K562 (cell line): Measurements from ENCODE around the gene CCNL2. TPM values are rescaled to one million over a fixed set of nuclear protein-coding genes. Genes with fewer than 3 reads are reported as not detected.

Source experiments
- ATAC-seq: fragments of 200-7000 bp; cut with Tn5 transposase; 3 replicates; pipeline ENCODE4 v1.9.1; 2020; ENCODE audit warnings: moderate library complexity
- BruUV-seq: library from RNA; stranded (reverse); fragments of 400-500 nt; replicated peaks from 2 replicates; lab custom pipeline; 2021; lab: Mats Ljungman, UMichigan
- CTCF ChIA-PET: fragments of 300-600 bp; formaldehyde crosslinking; extraction: SDS; loops from one replicate; lab custom pipeline; 2021; ENCODE audit warnings: low intra/inter-chr PET ratio; lab: Yijun Ruan, JAX
- POLR2A ChIA-PET: fragments of 300-600, 350-650 bp; sonication (Branson Sonifier 250); formaldehyde crosslinking; extraction: SDS; loops from one replicate; lab custom pipeline; 2021; ENCODE audit warnings: antibody characterized with exemption, inconsistent platforms; lab: Yijun Ruan, JAX
- DNase-seq, 4 experiments: peaks; one replicate each; pipeline versions ENCODE4 v3.0.0 to v3.0.0-alpha.2; 2011 to 2018; ENCODE audit warnings: low spot score in 3 of 4, mixed read lengths in 3 of 4; ENCODE audit errors: extremely low read depth in 1 of 4
- FAIRE-seq: peaks from 2 replicates; lab custom pipeline; 2011; peaks lifted over from hg19 to GRCh38; lab: Jason Lieb, UNC
- H2AFZ ChIP-seq: 2 replicates; pipeline ENCODE4 v1.6.0; 2011; ENCODE audit warnings: low read depth, low read length, control low read depth, inconsistent platforms
- H3K27ac ChIP-seq: fragments of 200-600 bp; 3 replicates; pipeline ENCODE4 v1.8.0; 2011; ENCODE audit warnings: low read depth, mild to moderate bottlenecking, control low read depth, inconsistent platforms, low read length, moderate library complexity, mixed read lengths; ENCODE audit errors: extremely low read depth
- H3K27me3 ChIP-seq, 2 experiments: fragments of 300-600 bp in 1 of 2; 2 replicates in 1 of 2; 3 replicates in 1 of 2; pipeline versions ENCODE4 v1.6.0 to v1.8.0; 2011; ENCODE audit warnings: inconsistent platforms in 2 of 2, low read length in 2 of 2, mild to moderate bottlenecking in 1 of 2, mixed read lengths in 1 of 2, moderate library complexity in 1 of 2; ENCODE audit not compliant: control insufficient read depth in 2 of 2, insufficient read depth in 2 of 2
- H3K36me3 ChIP-seq: fragments of 300-600 bp; 3 replicates; pipeline ENCODE4 v1.8.0; 2011; ENCODE audit warnings: mild to moderate bottlenecking, low read length, inconsistent platforms; ENCODE audit not compliant: control insufficient read depth, insufficient read depth
- H3K4me1 ChIP-seq, 2 experiments: fragments of 200-600 bp in 1 of 2; replicated peaks in 1 of 2; 2 replicates in 1 of 2; 3 replicates in 1 of 2; pipeline versions ENCODE4 v1.5.1 to v1.8.0; 2011; ENCODE audit warnings: inconsistent platforms in 2 of 2, low read length in 2 of 2, mild to moderate bottlenecking in 1 of 2, mixed read lengths in 1 of 2, moderate library complexity in 1 of 2; ENCODE audit not compliant: control insufficient read depth in 2 of 2, insufficient read depth in 2 of 2
- H3K4me2 ChIP-seq: 2 replicates; pipeline ENCODE4 v1.6.1; 2011; ENCODE audit warnings: low read length, control low read depth, inconsistent platforms, mixed read lengths; ENCODE audit not compliant: insufficient read depth
- H3K4me3 ChIP-seq: fragments of 200-600 bp; sonication (generic), shearing (Covaris generic); 2 replicates; pipeline ENCODE4 v1.5.1; 2016; ENCODE audit warnings: control low read depth, inconsistent platforms
- H3K79me2 ChIP-seq: fragments of 200-600 bp; 3 replicates; pipeline ENCODE4 v1.8.0; 2011; ENCODE audit warnings: low read length, inconsistent platforms; ENCODE audit not compliant: control insufficient read depth, insufficient read depth
- H3K9ac ChIP-seq, 2 experiments: 2 replicates each; pipeline versions ENCODE4 v1.6.0 to v1.6.1; 2011; ENCODE audit warnings: low read depth in 2 of 2, low read length in 2 of 2, control low read depth in 1 of 2, inconsistent platforms in 1 of 2, mild to moderate bottlenecking in 1 of 2, mixed read lengths in 1 of 2; ENCODE audit not compliant: insufficient read depth in 1 of 2
- H3K9me1 ChIP-seq: one replicate; pipeline ENCODE4 v1.6.0; 2011; ENCODE audit warnings: inconsistent platforms, mild to moderate bottlenecking, low read length, moderate library complexity; ENCODE audit not compliant: control insufficient read depth, insufficient read depth
- H3K9me3 ChIP-seq: replicated peaks from 2 replicates; pipeline ENCODE4 v1.5.1; 2011; ENCODE audit warnings: low read depth, low read length, inconsistent platforms; ENCODE audit not compliant: control insufficient read depth, insufficient read depth
- H4K20me1 ChIP-seq: replicated peaks from 2 replicates; pipeline ENCODE4 v1.6.1; 2011; ENCODE audit warnings: low read length, inconsistent platforms, mixed read lengths; ENCODE audit not compliant: control insufficient read depth, insufficient read depth
- EHMT2 ChIP-seq: fragments of 450-650 bp; IDR thresholded peaks from 2 replicates; pipeline ENCODE4 v1.6.1; 2018; ENCODE audit warnings: antibody characterized with exemption
- GABPB1 ChIP-seq: sonication (generic); formaldehyde crosslinking; IDR thresholded peaks from 2 replicates; pipeline ENCODE4 v1.8.0; 2022; ENCODE audit warnings: mild to moderate bottlenecking, missing genetic modification reagents
- MCM7 ChIP-seq, 2 experiments: fragments of 450-650 bp; IDR thresholded peaks; 2 replicates each; pipeline ENCODE4 v1.6.1; 2016 to 2018
- MTF1 ChIP-seq: fragments of 250-450 bp; sonication (Bioruptor Pico); IDR thresholded peaks from 2 replicates; pipeline ENCODE4 v1.9.0; 2021; ENCODE audit warnings: moderate library complexity, mild to moderate bottlenecking, inconsistent platforms, borderline replicate concordance
- NONO ChIP-seq, 2 experiments: fragments of 200-400 bp in 1 of 2; fragments of 450-650 bp in 1 of 2; formaldehyde crosslinking in 1 of 2; IDR thresholded peaks; 2 replicates each; pipeline ENCODE4 v1.6.1; 2017; ENCODE audit warnings: low read depth in 2 of 2, mild to moderate bottlenecking in 2 of 2, moderate library complexity in 2 of 2, low read length in 1 of 2
- REST ChIP-seq, 2 experiments: fragments of 450-650 bp; formaldehyde crosslinking in 1 of 2; IDR thresholded peaks; 2 replicates each; pipeline versions ENCODE4 v1.4.0 to v1.6.1; 2014 to 2020; ENCODE audit warnings: mild to moderate bottlenecking in 2 of 2, borderline replicate concordance in 1 of 2, low read depth in 1 of 2
- RFX1 ChIP-seq: fragments of 450-650 bp; IDR thresholded peaks from 2 replicates; pipeline ENCODE4 v1.6.1; 2016; ENCODE audit warnings: mild to moderate bottlenecking, moderate library complexity
- TCF7 ChIP-seq: sonication (generic); IDR thresholded peaks from 2 replicates; pipeline ENCODE4 v1.6.1; 2016; ENCODE audit warnings: antibody characterized with exemption, borderline replicate concordance
- THAP12 ChIP-seq: fragments of 250-450 bp; sonication (Bioruptor Pico); IDR thresholded peaks from 2 replicates; pipeline ENCODE4 v1.9.0; 2021; ENCODE audit warnings: mild to moderate bottlenecking, inconsistent platforms
- USF1 ChIP-seq: sonication (generic); formaldehyde crosslinking; IDR thresholded peaks from 2 replicates; pipeline ENCODE4 v1.9.0; 2022; ENCODE audit warnings: mild to moderate bottlenecking, missing genetic modification reagents
- ZNF76 ChIP-seq: fragments of 250-450 bp; sonication (Bioruptor Pico); IDR thresholded peaks from 2 replicates; pipeline ENCODE4 v1.4.0; 2020; ENCODE audit warnings: mild to moderate bottlenecking, moderate library complexity, borderline replicate concordance
- WGBS: fragments of 100-300 bp; shearing (Covaris generic); methylation state at CpG from one replicate; pipeline ENCODE4 v1.1.6; 2016; ENCODE audit warnings: low coverage, mixed read lengths; ENCODE audit not compliant: insufficient coverage; ENCODE audit errors: missing lambda C conversion rate; 5-methylcytosine and 5-hydroxymethylcytosine counted together
- in situ Hi-C: fragments of 300-500 bp; cut with MboI; formaldehyde crosslinking; loops from 4 replicates; pipeline ENCODE4 v1.15.0; 2018; ENCODE audit warnings: inconsistent platforms, mixed read lengths
- intact Hi-C: fragments of 100-400 bp; cut with micrococcal nuclease; formaldehyde crosslinking; loops from 2 replicates; pipeline ENCODE4 v1.14.2; 2022
- polyA plus RNA-seq, 8 experiments: library from polyadenylated mRNA; depleted of rRNA in 4 of 8; stranded (reverse) in 5 of 8; unstranded in 3 of 8; fragments of >200 nt; fragmentation: Nextera tagmentation in 2 of 8; fragmentation: Illumina TruSeq in 1 of 8; extraction: Ambion mirVana in 2 of 8; extraction: Trizol in 1 of 8; gene quantifications; 2 replicates each; pipeline versions ENCODE4 v1.2.1 to v1.2.3, GENCODE V29; 2011 to 2014; ENCODE audit warnings: inconsistent platforms in 1 of 8, missing spikeins in 1 of 8
- total RNA-seq, 7 experiments: library from RNA; depleted of rRNA in 6 of 7; stranded (reverse); fragments of >200 nt in 6 of 7; fragmentation: Illumina TruSeq in 2 of 7; extraction: Trizol in 2 of 7; gene quantifications; 2 replicates each; pipeline versions ENCODE4 v1.2.1 to v1.2.3, GENCODE V29; 2011 to 2021; ENCODE audit warnings: low replicate concordance in 1 of 7

The CCNL2 gene
- total and polyA plus RNA-seq, 9 of the 15 experiments (the other 6 are each of a cell fraction or from before 2014, with no cell fraction given): 2.8 to 287 (median 94.5) TPM

GRCh38 chr1:1367315-1367714 lies 31.8 kb downstream of the CCNL2 start:
- Histone ChIP-seq H3K4me1 (peaks cover 10 to 19% of the 10 kb centered on the region in 2 experiments), H3K27ac (no peak overlapping the region), H3K4me3 (no peak overlapping the region), H3K27me3 (no peaks in the 10 kb centered on the region), H3K36me3 (peaks cover 10% of the 10 kb centered on the region), H2AFZ (no peak overlapping the region), H3K79me2 (peaks cover 5% of the 10 kb centered on the region; the same call in 1 of the 3 replicates), H3K9me1 (peaks cover 6% of the 10 kb centered on the region), H3K9ac (no peak overlapping the region), H4K20me1 (peaks cover 7% of the 10 kb centered on the region; the same call in 1 of the 2 replicates), H3K4me2 (no peak overlapping the region), H3K9me3 (peaks cover 10% of the 10 kb centered on the region)
- in situ Hi-C loops (loop anchor here (10.0 kb wide), 1 partner anchor 547 kb away; the partner anchor contains the start of genes CALML6 and TMEM52), intact Hi-C loops (no loop called here)
- POLR2A ChIA-PET: no interaction called here
- no peak for DNase-seq
- FAIRE-seq: no peak
- WGBS: 70% methylated on average over 5 of the region's 5 CpGs
- no TSS peak for BruUV-seq
- ATAC-seq: no peak
- CTCF ChIA-PET: no interaction called here
- TF ChIP-seq NONO (IDR thresholded peaks at IDR 0.05; ENCODE audit: low read depth in 2 of 2, low read length in 1 of 2): no peak
- TF ChIP-seq EHMT2: 0 out of 2 replicates have a peak, but pooled peaks have one; percentile 25
- no peak for TF ChIP-seq REST (IDR thresholded peaks at IDR 0.05; ENCODE audit: borderline replicate concordance)
- TF ChIP-seq REST (CRISPR knock-in tag; IDR thresholded peaks at IDR 0.05; ENCODE audit: low read depth): no peak
- TF ChIP-seq MCM7 (IDR thresholded peaks at IDR 0.05): peak; percentile 39 to 49; a peak in 1 of 4 replicates
- TF ChIP-seq RFX1: no peak
- TF ChIP-seq TCF7: no peak
- TF ChIP-seq MTF1 (CRISPR knock-in tag): no peak
- TF ChIP-seq GABPB1: no peak
- TF ChIP-seq ZNF76: no peak
- no peak for TF ChIP-seq USF1 (CRISPR knock-in tag)
- TF ChIP-seq THAP12 (CRISPR knock-in tag): no peak
